HEK293 (cell line): ENCODE measurements around the gene LHB.

Experiments used
- CTCF ChIA-PET: fragments of 350-600 bp; formaldehyde crosslinking; extraction: SDS; loops from one replicate; lab custom pipeline; 2021; ENCODE audit warnings: antibody characterized with exemption; lab: Yijun Ruan, JAX
- POLR2A ChIA-PET: fragments of 300-600 bp; formaldehyde crosslinking; extraction: SDS; loops from one replicate; lab custom pipeline; 2020; ENCODE audit warnings: antibody characterized with exemption, inconsistent platforms; lab: Yijun Ruan, JAX
- H3K27ac ChIP-seq: fragments of 200-500 bp; sonication (Bioruptor generic); 2 replicates; pipeline ENCODE4 v1.5.1; 2014; ENCODE audit warnings: low read depth, low read length, control low read depth, inconsistent platforms; ENCODE audit errors: extremely low read depth
- H3K36me3 ChIP-seq, 2 experiments: fragments of 200-500 bp in 1 of 2; sonication (Bioruptor generic) in 1 of 2; 1 replicate in 1 of 2; 2 replicates in 1 of 2; pipeline ENCODE4 v1.5.1; 2014 to 2017; ENCODE audit warnings: inconsistent platforms in 2 of 2, low read length in 2 of 2; ENCODE audit not compliant: control insufficient read depth in 2 of 2, insufficient read depth in 1 of 2
- H3K4me1 ChIP-seq: fragments of 200-500 bp; sonication (Bioruptor generic); 2 replicates; pipeline ENCODE4 v1.5.1; 2014; ENCODE audit warnings: mild to moderate bottlenecking, low read length, inconsistent platforms; ENCODE audit not compliant: control insufficient read depth, insufficient read depth
- H3K4me3 ChIP-seq: 2 replicates; pipeline ENCODE4 v1.5.1; 2011; ENCODE audit warnings: low read depth, mild to moderate bottlenecking, control low read depth, low read length, moderate library complexity
- H3K9me3 ChIP-seq: fragments of 200-500 bp; sonication (Bioruptor generic); 2 replicates; pipeline ENCODE4 v1.5.1; 2014; ENCODE audit warnings: low read depth, low read length, inconsistent platforms; ENCODE audit not compliant: control insufficient read depth, insufficient read depth
- FEZF1 ChIP-seq: fragments of 450-650 bp; formaldehyde crosslinking; IDR thresholded peaks from 2 replicates; pipeline ENCODE4 v1.5.1; 2016; ENCODE audit warnings: missing biosample characterization, missing genetic modification characterization
- SP7 ChIP-seq: fragments of 450-650 bp; formaldehyde crosslinking; IDR thresholded peaks from 2 replicates; pipeline ENCODE4 v1.5.1; 2016; ENCODE audit warnings: missing biosample characterization, missing genetic modification characterization
- ZBTB44 ChIP-seq: fragments of 450-650 bp; IDR thresholded peaks from 2 replicates; pipeline ENCODE4 v1.5.1; 2018; ENCODE audit warnings: missing biosample characterization, mild to moderate bottlenecking, missing genetic modification characterization
- ZNF133 ChIP-seq: fragments of 450-650 bp; formaldehyde crosslinking; IDR thresholded peaks from 2 replicates; pipeline ENCODE4 v1.5.1; 2016; ENCODE audit warnings: missing biosample characterization, missing genetic modification characterization
- ZNF16 ChIP-seq: fragments of 450-650 bp; formaldehyde crosslinking; IDR thresholded peaks from 2 replicates; pipeline ENCODE4 v1.5.1; 2016; ENCODE audit warnings: low read depth, missing biosample characterization, missing genetic modification characterization
- ZNF2 ChIP-seq: fragments of 450-650 bp; formaldehyde crosslinking; IDR thresholded peaks from 2 replicates; pipeline ENCODE4 v1.5.1; 2016; ENCODE audit warnings: missing biosample characterization, missing genetic modification characterization
- ZNF23 ChIP-seq: fragments of 450-650 bp; formaldehyde crosslinking; IDR thresholded peaks from 2 replicates; pipeline ENCODE4 v1.5.1; 2016; ENCODE audit warnings: missing biosample characterization, missing genetic modification characterization, borderline replicate concordance
- ZNF274 ChIP-seq, 2 experiments: fragments of 200-500 bp in 1 of 2; fragments of 450-650 bp in 1 of 2; sonication (Bioruptor generic) in 1 of 2; formaldehyde crosslinking in 1 of 2; IDR thresholded peaks; 2 replicates each; pipeline versions ENCODE4 v1.5.1 to v1.6.1; 2014 to 2016; ENCODE audit warnings: borderline replicate concordance in 1 of 2, inconsistent platforms in 1 of 2, low read length in 1 of 2, missing biosample characterization in 1 of 2, missing genetic modification characterization in 1 of 2
- ZNF302 ChIP-seq: fragments of 450-650 bp; formaldehyde crosslinking; IDR thresholded peaks from 2 replicates; pipeline ENCODE4 v1.5.1; 2016; ENCODE audit warnings: missing biosample characterization, missing genetic modification characterization, low read depth
- ZNF366 ChIP-seq: fragments of 450-650 bp; formaldehyde crosslinking; conservative IDR thresholded peaks from 2 replicates; pipeline ENCODE4 v1.5.1; 2016; ENCODE audit warnings: missing biosample characterization, missing genetic modification characterization
- ZNF391 ChIP-seq: fragments of 450-650 bp; formaldehyde crosslinking; IDR thresholded peaks from 2 replicates; pipeline ENCODE4 v1.5.1; 2016; ENCODE audit warnings: low read depth, missing biosample characterization, missing genetic modification characterization, borderline replicate concordance
- ZNF394 ChIP-seq: fragments of 450-650 bp; formaldehyde crosslinking; IDR thresholded peaks from 2 replicates; pipeline ENCODE4 v1.5.1; 2016; ENCODE audit warnings: missing biosample characterization, missing genetic modification characterization, mild to moderate bottlenecking, moderate library complexity, borderline replicate concordance
- ZNF501 ChIP-seq: fragments of 450-650 bp; formaldehyde crosslinking; IDR thresholded peaks from 2 replicates; pipeline ENCODE4 v1.5.1; 2016; ENCODE audit warnings: missing biosample characterization, missing genetic modification characterization
- ZNF585B ChIP-seq: fragments of 450-650 bp; formaldehyde crosslinking; IDR thresholded peaks from 2 replicates; pipeline ENCODE4 v1.5.1; 2016; ENCODE audit warnings: missing biosample characterization, missing genetic modification characterization
- ZNF626 ChIP-seq: fragments of 450-650 bp; sonication (Bioruptor Pico); formaldehyde crosslinking; IDR thresholded peaks from 2 replicates; pipeline ENCODE4 v1.5.1; 2018; ENCODE audit warnings: missing biosample characterization, missing genetic modification characterization, inconsistent platforms
- ZNF639 ChIP-seq: fragments of 450-650 bp; formaldehyde crosslinking; IDR thresholded peaks from 2 replicates; pipeline ENCODE4 v1.5.1; 2016; ENCODE audit warnings: missing biosample characterization, missing genetic modification characterization
- ZNF76 ChIP-seq: fragments of 450-650 bp; formaldehyde crosslinking; IDR thresholded peaks from 2 replicates; pipeline ENCODE4; 2016; ENCODE audit warnings: low read depth, missing biosample characterization, missing genetic modification characterization, borderline replicate concordance
- ZNF792 ChIP-seq: fragments of 450-650 bp; formaldehyde crosslinking; IDR thresholded peaks from 2 replicates; pipeline ENCODE4 v1.5.1; 2016; ENCODE audit warnings: missing biosample characterization, missing genetic modification characterization
- ZSCAN4 ChIP-seq: fragments of 450-650 bp; formaldehyde crosslinking; IDR thresholded peaks from 2 replicates; pipeline ENCODE4 v1.5.1; 2017; ENCODE audit warnings: missing biosample characterization, missing genetic modification characterization
- TF ChIP-seq, protein P1 (sequence below): fragments of 450-650 bp; formaldehyde crosslinking; IDR thresholded peaks from 2 replicates; pipeline ENCODE4 v1.5.1; 2016; ENCODE audit warnings: missing biosample characterization, missing genetic modification characterization
- TF ChIP-seq, protein P2 (sequence below): fragments of 450-650 bp; formaldehyde crosslinking; IDR thresholded peaks from 2 replicates; pipeline ENCODE4 v1.5.1; 2016; ENCODE audit warnings: missing biosample characterization, missing genetic modification characterization
- TF ChIP-seq, protein P3 (sequence below): fragments of 450-650 bp; formaldehyde crosslinking; IDR thresholded peaks from 2 replicates; pipeline ENCODE4 v1.5.1; 2016; ENCODE audit warnings: missing biosample characterization, missing genetic modification characterization
- TF ChIP-seq, protein P4 (sequence below): fragments of 450-650 bp; formaldehyde crosslinking; IDR thresholded peaks from 2 replicates; pipeline ENCODE4 v1.5.1; 2017; ENCODE audit warnings: missing biosample characterization, missing genetic modification characterization

The LHB gene

DNA sequence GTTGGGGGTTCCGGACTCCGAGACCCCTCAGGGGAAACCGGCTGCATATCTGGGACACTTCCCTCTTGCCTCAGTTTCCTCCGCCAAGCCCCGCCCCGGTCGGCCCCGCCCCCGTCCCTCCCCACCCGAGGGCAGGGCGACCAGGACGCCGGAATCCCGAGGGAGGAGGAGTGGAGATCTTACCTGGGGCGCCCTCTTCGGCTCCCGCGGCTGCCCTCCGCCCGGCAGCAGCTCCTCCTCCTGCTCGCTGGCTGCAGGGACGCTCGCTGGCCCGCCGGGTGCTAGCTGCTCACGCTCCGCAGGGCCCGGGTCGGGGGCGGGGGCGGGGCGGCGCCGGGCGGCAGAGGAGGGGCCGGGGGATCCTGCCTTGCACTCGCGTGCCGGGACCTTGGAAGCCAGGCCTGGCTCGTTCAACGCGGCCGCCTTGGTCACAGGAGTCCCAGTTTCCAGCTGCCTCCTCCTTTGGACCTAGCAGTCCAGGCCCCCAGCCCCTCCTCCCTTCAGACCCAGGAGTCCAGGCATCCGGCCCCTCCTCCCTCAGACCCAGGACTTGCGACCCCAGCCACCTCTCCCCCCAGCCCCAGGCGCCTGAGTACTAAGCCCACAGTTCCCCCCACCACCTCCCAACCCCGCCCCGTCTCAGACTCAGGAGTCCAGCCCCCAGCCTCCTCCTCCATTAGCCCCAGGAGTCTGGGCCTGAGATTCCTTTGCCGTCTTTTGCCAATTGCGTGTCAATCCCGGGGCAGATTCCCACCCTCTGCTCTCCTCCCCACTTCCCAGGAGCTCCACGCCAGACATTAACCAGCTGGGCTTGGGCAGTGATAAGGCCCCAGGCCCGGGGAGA is 48.1 kb upstream of the LHB start, which contains the start of gene NTF4:
NTF4 (minus strand) TSS at position 51 of the 844 bp plus-strand sequence. CDS start 2,821 bp downstream, outside the sequence.
- ChIA-PET CTCF (interaction anchor here (0.6 to 1.7 kb wide), 12 partner anchors 9 to 441 kb away, joined by 3 to 9 read pairs (median 4); no protein-coding TSS in a partner anchor), POLR2A (interaction anchor here (1.0 to 2.0 kb wide), 4 partner anchors 9 to 253 kb away, joined by 3 to 12 read pairs (median 6); partner anchors contain the start of genes GYS1, LIN7B and RUVBL2)
- Histone ChIP-seq H3K4me3 (peak within 1 kb of the TSS; percentile 29), H3K27ac (no peak within 1 kb of the TSS), H3K36me3 (no peaks in the 10 kb centered on the region), H3K4me1 (peaks cover 6% of the 10 kb centered on the region), H3K9me3 (no peaks in the 10 kb centered on the region)
- TF ChIP-seq ZNF23 (tag by site-specific recombination) (no peak), ZNF302 (tag by site-specific recombination) (no peak), ZNF366 (tag by site-specific recombination) (no peak), ZNF16 (tag by site-specific recombination) (no peak), ZNF501 (tag by site-specific recombination) (no peak), ZNF639 (tag by site-specific recombination) (no peak), SP7 (tag by site-specific recombination) (0 out of 2 replicates have a peak, but pooled peaks have one; percentile 9), ZNF394 (tag by site-specific recombination) (no peak), ZNF133 (tag by site-specific recombination) (no peak), ZNF585B (tag by site-specific recombination) (no peak), ZSCAN4 (tag by site-specific recombination) (no peak), ZNF792 (no peak), ZBTB44 (tag by site-specific recombination) (no peak), ZNF391 (tag by site-specific recombination) (no peak), ZNF274 (IDR thresholded peaks at IDR 0.05; ENCODE audit: low read length) (no peak), ZNF274 (tag by site-specific recombination; IDR thresholded peaks at IDR 0.05; ENCODE audit: borderline replicate concordance) (no peak), FEZF1 (tag by site-specific recombination) (no peak), ZNF76 (tag by site-specific recombination) (no peak), ZNF626 (no peak), ZNF2 (no peak)
- TF ChIP-seq, protein P1, sequence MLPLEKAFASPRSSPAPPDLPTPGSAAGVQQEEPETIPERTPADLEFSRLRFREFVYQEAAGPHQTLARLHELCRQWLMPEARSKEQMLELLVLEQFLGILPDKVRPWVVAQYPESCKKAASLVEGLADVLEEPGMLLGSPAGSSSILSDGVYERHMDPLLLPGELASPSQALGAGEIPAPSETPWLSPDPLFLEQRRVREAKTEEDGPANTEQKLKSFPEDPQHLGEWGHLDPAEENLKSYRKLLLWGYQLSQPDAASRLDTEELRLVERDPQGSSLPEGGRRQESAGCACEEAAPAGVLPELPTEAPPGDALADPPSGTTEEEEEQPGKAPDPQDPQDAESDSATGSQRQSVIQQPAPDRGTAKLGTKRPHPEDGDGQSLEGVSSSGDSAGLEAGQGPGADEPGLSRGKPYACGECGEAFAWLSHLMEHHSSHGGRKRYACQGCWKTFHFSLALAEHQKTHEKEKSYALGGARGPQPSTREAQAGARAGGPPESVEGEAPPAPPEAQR (tag by site-specific recombination), result no peak
- TF ChIP-seq, protein P2, sequence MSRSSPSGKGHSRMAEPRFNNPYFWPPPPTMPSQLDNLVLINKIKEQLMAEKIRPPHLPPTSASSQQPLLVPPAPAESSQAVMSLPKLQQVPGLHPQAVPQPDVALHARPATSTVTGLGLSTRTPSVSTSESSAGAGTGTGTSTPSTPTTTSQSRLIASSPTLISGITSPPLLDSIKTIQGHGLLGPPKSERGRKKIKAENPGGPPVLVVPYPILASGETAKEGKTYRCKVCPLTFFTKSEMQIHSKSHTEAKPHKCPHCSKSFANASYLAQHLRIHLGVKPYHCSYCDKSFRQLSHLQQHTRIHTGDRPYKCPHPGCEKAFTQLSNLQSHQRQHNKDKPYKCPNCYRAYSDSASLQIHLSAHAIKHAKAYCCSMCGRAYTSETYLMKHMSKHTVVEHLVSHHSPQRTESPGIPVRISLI (tag by site-specific recombination), result no peak
- TF ChIP-seq, protein P3, sequence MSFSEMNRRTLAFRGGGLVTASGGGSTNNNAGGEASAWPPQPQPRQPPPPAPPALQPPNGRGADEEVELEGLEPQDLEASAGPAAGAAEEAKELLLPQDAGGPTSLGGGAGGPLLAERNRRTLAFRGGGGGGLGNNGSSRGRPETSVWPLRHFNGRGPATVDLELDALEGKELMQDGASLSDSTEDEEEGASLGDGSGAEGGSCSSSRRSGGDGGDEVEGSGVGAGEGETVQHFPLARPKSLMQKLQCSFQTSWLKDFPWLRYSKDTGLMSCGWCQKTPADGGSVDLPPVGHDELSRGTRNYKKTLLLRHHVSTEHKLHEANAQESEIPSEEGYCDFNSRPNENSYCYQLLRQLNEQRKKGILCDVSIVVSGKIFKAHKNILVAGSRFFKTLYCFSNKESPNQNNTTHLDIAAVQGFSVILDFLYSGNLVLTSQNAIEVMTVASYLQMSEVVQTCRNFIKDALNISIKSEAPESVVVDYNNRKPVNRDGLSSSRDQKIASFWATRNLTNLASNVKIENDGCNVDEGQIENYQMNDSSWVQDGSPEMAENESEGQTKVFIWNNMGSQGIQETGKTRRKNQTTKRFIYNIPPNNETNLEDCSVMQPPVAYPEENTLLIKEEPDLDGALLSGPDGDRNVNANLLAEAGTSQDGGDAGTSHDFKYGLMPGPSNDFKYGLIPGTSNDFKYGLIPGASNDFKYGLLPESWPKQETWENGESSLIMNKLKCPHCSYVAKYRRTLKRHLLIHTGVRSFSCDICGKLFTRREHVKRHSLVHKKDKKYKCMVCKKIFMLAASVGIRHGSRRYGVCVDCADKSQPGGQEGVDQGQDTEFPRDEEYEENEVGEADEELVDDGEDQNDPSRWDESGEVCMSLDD (tag by site-specific recombination), result no peak
- TF ChIP-seq, protein P4, sequence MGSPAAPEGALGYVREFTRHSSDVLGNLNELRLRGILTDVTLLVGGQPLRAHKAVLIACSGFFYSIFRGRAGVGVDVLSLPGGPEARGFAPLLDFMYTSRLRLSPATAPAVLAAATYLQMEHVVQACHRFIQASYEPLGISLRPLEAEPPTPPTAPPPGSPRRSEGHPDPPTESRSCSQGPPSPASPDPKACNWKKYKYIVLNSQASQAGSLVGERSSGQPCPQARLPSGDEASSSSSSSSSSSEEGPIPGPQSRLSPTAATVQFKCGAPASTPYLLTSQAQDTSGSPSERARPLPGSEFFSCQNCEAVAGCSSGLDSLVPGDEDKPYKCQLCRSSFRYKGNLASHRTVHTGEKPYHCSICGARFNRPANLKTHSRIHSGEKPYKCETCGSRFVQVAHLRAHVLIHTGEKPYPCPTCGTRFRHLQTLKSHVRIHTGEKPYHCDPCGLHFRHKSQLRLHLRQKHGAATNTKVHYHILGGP (tag by site-specific recombination), result no peak
